ENCODE results near the gene OR51I2.

The OR51I2 gene, protein sequence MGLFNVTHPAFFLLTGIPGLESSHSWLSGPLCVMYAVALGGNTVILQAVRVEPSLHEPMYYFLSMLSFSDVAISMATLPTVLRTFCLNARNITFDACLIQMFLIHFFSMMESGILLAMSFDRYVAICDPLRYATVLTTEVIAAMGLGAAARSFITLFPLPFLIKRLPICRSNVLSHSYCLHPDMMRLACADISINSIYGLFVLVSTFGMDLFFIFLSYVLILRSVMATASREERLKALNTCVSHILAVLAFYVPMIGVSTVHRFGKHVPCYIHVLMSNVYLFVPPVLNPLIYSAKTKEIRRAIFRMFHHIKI

DNA sequence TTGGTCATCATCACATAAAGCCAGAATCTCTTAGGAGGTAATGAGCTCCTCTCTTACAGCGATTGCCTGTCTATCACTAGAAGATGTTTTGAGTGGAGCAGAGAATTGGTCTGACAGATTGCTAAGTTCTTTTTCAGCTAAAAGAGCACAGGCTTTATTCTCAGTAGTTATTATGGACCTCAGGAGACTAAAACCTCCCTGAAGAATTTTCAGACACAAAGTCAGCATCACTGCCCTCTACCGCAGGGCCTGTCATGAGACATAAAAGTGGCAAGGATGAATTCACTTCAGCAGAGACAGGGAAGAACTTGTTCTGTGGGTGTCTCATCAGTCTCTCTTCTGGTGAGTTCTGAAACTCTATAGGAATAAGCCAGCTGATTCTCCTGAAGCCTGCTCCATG is at the start of gene OR51I2:
Gene OR51I2, plus strand, starts transcription at position 301 of the 400 bp plus-strand sequence. CDS start 4,166 bp downstream, outside the sequence.
- DNase-seq = no peak

DNA sequence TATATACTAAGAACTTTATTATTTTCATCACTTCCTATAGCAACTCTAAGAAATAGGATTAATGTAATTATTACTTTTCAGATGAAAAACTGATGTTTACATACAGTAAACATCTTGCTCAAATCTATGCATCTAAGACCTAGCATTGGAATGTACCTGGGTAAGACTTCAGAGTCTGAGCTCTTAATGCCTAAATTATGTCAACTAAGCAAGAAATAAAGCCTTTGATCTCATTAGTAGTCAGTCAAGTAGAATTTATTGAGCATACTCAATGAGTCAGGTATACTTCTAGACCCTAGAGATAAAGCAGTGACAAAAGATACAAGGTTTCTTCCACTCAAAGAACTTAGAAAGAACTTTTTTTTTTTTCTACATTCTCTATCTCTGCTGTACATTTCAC is 44.0 kb upstream of the OR51I2 start:
- DNase-seq = no peak

DNA sequence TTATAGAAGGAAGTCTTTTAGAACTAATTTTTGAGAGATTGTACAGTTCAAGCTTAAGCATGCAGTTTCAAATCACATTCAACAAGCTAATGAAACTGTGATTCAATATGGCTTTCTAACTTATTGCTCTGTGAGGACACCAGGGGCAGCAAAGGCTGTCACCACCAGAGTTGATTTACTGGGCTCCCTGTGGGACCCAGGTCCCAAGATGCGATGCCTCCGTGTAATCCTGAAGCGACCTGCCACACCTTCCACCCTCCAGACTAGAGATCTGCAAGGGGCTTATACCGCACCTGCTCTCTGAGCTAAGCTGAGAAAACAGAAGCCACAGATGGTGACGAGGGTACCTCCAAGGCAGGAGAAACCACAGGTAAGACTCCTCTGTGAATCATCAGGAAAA is 28.1 kb upstream of the OR51I2 start:
- DNase-seq = no peak

DNA sequence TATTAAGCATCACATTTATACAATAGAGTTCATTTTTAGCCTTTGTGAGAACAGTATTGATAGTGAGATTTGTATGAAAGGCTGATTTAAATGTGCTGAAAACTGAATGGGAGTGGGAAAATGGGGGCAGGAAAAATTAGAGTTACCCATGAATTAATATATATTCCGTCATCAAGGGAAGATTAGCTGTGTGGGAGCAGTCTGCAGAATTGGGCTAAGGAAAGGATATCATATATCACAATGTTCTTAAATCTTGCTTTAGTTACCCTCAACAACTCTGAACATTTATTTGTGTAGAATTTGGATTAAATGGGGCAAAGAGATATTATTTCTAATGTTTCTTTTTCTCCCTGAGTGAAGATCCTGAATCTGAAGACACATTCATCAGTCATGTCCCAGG is 27.3 kb upstream of the OR51I2 start, which contains the start of gene OR51Q1:
Gene OR51Q1, plus strand, starts transcription at position 301 of the 400 bp plus-strand sequence. Its CDS starts 90 bp downstream, at position 391.
- DNase-seq = no peak

DNA sequence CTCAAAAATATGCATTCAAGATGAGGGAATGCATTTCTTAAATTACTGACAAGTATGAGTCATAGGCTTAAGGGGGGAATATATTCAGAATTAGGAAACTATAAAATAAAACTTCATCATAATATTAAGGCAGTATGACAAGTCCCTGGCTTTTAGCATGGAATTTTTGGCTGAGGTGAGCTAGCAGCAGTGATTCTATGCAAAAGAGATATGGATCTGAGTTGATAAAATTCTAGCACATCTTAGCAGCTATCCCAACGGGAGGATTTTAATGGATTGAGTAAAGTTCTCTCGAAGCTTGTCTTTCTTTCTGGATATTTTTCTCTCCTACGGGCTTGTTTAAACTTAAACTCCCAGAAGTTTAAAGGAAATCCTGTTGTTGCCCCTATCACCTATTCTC is 26.0 kb upstream of the OR51I2 start:
- no peak for DNase-seq

DNA sequence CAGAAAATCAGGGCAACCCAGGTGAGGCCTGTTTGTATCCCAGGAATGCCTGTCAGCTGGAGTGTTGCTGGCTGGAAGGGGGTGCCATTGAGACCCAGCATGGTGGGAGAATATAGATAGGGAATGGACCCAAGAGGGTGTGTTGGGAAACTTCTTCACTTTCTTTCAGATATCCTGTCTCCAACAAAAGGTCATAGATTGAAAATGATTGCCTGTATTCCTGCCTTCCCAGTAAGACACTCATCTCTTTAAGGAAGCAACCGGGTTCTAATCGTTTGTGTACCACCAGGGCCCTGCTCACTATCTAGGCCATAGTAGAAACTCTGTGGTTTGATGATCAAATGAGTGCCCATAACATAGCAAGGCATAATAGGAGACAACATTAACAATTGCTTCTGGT is 7.7 kb upstream of the OR51I2 start, which contains the start of gene OR51I1:
Gene OR51I1, minus strand, starts transcription at position 101 of the 400 bp plus-strand sequence. Its CDS starts 0 bp downstream, at position 101.
- no peak for DNase-seq

DNA sequence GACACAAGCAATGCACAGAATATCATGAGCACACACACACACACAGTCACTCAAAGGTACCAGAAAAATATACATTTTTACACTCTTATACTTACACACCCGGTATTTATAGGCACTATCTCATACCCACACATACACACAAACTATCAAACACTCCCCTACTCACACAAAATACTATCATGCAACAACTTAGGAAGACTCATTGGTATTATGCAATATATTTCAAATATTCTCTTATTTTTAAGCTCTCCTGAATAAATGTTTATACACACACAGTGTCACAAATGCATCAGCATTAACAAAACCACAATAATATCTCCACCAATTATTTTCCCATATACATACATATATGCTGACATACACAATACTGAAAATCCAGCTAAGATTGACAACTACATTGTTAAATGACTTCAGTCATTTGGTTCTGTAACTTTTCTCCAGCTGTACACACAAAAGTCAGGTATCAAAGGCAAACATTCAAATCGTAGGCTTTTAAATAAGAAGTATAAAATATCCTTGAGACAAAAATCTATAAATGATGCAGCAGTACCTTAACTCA is 5.2 kb upstream of the OR51I2 start:
- DNase-seq = no peak

DNA sequence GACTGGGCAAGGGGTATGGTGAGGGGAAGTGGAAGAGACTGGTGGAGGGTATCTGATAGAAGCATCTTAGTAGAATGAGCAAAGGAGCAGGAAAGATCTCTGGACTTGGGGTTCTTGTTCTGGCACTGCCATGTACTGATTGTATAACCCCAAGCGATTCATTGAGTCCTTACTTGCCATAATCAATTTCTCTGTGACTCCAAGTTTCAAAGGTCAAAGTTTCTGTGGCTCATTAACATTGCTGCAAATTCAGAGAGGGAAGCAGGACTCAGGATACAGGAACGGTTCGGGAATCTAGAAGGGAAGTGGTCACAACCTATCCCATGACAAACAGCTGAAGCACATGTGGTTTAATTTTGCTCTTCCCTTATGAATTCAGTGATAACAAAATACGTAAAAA is 309 bp downstream of the OR51I2 start:
- no peak for DNase-seq

DNA sequence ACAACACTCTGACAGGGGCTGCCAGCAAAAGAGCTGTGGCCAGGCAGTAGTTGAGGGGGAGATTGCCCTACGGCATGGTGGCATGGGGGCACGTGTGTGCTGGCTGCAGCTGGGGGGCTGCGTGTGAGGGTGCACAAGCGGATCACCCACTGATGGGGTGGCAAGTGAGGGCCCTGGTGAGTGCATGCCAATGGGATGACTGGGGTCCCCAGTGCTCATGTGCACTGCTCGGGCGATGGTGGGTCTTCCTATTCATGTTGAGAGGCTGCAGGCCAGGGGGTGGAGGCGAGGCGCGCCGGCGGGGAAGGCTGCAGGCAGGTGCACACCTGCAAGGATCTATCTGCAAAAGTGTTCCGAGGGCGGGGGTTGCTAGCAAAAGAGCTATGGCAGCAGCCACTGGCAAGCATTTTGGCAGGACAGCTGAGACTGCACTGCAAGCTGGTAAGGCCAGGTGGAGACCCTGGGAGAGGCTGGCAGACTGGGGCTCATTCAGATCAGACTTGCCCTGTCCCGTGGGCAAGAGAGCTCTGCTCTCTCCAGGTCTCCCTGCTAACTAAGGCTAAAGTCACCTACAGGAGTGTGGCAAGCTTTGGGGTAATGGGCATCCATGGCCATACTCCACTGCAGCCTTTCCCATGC is 12.0 kb downstream of the OR51I2 start:
- DNase-seq = no peak

DNA sequence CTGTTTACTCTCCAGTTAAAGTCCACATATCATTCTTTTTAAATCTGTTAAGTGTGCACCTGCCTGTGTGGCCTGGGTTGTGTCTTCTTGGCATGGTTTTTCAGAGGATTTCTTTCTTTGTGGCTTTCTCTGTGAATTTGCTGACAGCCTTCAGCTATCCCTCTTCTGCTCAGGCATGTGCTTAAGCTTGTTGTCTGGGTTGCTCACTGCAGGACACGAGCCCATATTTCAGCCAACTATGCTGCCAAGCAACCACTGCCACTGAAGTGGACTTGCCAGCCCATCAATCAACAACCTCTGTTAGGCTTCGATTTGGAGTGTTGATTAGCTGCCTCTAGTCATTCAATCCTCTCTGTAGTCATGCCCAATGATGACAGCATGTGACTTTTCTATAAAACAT is 18.4 kb downstream of the OR51I2 start:
- DNase-seq = no peak

DNA sequence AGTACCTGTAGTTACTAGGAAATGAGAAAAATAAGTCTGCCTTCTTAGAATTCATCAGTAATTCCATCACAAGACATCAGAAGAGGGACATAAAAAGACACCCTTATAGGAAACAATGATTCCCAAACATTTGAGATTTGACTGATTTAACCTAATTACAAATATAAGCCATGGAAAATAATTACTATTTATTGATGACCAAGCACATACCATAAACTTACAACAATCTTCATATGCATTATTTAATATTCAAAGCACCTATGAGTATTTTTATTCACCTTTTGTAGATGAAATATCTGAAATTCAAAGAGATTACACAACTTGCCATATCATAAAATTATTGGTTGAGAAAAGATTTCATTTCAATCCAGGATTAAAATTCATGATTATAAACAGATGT is 24.8 kb downstream of the OR51I2 start:
- no peak for DNase-seq

DNA sequence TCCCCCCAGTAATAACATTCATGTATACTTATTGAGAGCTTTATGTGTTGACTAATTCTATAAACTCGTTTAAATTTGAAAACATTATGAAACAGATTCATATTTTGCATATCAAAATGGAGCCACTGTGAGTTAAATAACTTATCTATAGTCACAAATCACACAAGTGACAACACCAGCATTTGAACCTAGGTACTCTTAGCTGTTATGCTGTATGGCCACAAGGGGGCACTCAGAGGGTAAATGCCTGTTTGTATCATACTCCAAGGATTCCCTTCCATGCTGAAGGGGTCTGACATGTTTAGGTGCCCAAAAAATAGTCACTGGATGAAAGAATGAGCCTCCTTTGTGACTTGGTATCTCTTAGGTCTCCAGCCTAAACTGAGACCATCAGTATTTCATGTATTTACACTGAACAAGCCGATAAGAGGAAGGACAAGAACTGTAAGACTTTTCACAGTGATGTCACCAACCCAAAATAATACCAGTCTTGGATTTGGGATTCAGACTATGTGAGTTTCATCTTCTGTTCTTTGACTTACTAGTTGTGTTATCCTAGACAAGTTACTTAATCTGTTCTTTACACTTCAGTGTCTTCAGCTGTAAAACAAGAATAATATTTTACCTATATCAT is 27.2 kb downstream of the OR51I2 start:
- DNase-seq = peak; percentile 47

DNA sequence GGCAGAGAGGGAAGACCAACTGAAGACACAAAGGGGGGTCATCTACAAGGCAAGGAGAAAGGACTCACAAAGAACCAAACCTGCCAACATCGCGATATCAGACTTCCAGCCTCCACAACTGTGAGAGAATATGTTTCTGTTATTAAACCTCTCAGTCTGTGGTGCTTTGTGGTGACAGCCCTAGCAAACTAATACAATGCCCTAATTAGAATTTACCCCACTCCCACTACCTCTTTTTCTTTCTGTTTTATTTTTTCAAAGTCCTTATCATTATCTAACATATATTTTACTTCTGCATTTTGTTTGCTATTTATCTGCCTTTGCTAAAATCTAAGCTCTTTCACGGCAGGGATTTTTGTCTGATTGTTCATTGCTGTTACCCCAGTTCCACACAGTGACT is 36.9 kb downstream of the OR51I2 start:
- DNase-seq = no peak

DNA sequence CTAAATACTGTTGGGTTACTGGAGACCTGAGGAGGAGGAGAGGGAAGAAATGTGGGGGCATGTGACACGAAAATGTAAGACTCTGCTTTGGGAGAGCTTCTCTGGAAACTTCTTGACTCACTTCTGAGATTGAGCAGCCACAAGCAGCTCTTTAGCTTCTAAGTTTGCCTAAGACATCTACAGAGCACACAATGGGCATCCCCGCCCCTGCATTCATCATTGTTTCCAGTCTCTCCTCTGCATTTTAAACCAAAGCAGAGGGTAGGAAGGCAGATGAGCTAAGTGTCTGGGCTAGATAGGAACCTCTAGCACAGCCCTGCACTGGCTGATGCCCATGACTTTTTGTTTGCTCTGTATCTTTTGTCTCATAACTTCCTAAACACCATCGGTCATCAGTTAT is 37.3 kb downstream of the OR51I2 start:
- no peak for DNase-seq

DNA sequence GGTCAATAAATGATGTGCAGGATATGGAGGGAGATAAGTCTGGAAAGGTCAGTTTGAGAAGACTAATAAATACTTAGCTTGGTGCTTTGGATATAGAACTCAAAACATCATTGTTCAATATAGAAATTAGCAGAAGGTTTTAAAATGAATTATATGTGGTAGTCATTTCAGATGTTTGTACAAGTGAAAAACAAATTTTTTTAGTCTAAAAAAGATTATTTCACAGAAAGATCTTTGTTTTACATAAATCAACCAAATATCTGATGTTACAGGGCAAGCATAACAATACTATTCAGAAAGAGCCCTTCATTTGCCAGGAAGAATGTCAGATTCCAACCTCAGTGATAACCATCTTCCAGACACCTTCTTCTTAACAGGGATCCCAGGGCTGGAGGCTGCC is 39.3 kb downstream of the OR51I2 start, which contains the start of gene OR52D1:
Gene OR52D1, plus strand, starts transcription at position 301 of the 400 bp plus-strand sequence. Its CDS starts 22 bp downstream, at position 323.
- no peak for DNase-seq

DNA sequence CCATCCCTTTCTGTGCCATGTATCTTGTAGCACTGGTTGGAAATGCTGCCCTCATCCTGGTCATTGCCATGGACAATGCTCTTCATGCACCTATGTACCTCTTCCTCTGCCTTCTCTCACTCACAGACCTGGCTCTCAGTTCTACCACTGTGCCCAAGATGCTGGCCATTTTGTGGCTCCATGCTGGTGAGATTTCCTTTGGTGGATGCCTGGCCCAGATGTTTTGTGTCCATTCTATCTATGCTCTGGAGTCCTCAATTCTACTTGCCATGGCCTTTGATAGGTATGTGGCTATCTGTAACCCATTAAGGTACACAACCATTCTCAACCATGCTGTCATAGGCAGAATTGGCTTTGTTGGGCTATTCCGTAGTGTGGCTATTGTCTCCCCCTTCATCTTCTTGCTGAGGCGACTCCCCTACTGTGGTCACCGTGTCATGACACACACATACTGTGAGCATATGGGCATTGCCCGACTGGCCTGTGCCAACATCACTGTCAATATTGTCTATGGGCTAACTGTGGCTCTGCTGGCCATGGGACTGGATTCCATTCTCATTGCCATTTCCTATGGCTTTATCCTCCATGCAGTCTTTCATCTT is 39.8 kb downstream of the OR51I2 start:
- no peak for DNase-seq

DNA sequence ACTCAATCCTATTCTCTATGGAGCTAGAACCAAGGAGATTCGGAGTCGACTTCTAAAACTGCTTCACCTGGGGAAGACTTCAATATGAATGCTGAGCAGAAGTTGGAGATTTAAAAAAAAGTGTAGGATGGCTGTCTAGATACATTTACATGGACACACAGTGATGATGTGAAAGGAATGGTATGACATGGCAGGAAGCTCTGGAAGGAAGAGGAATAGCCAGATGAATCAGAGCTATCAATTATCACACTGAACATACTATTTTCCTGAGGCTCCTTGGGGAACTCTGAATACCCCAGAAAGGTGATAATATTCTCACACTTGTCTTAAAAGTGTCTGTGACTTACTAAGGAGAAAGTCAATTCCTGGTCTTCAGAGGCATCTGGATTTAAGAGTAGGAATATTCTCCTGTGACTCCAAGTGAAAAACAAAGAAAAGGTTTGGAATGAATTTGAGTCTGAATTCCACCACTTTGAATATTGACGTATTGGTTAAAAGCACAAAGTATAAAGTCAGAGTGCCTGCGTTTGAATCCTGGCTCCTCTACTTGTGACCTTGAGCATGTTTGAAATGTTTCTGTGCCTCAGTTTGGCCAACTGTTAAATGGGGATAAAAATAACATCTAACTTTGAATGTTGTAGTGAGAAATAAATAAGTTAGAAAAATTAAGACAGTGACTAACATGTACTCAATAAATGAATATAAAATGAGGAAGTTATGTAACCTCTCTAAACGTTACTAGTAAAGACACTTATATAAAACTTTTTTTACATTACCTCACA is 40.6 kb downstream of the OR51I2 start:
- DNase-seq = no peak

DNA sequence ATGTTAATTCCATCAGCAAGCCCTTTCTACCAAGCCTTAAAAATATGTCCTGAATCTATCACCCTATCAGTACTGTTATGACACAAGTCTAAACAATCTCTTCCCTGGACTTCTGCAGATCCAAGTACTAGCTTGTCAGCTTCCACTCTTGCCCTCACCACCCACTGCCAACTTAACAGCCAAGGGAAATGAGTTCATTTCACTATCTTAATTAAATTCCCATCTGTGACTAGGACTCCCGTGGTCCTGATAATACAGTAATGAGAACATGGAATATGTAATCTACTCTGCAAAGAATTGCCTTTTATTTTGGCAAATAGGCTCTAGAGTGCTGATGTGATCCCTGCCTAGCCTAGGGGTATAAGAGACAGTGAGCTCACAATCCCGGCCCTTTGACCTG is 50.5 kb downstream of the OR51I2 start:
- DNase-seq = no peak

DNA sequence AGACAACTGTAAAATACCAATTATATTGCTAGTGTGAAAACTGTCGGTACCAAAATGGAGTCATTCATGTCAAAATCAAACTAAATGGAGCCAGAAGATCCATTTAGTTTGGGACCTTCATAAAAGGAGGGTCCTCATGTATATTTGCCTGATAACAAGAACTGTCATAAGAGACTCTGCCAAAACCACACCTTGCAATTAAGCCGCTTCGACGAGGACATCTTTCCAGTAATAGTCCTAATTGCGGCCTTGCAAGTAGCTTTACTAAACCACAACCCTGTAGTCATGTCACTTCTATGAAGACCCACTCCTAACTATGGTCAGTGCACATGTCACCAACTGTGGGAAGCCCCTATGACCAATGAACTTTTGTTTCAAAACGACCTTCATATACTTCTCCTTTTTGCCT is 51.3 kb downstream of the OR51I2 start:
- DNase-seq = no peak

DNA sequence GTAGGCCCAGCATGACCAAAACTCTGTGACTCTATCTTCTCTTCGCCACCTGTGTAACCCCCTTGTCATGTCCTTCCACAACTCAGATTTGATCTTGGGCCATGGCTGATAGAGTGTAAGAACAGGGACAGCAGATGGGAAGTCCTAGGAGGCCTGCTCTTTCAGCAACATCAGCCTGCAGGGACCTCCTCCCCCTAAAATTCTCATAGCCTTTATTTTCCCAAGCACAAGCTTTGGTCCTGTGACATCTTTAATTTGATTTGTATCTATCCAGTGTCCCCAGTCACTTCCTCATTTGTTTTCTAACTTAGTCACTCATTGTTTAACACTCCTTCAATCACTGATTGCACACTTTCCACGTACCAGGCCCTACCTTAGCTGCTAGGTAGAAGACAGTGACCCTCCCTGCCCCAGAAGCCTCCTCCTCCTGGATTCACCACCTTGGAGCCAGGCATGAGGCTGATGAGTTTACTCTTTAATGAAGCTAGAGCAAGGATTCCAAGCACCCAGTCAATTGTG is 55.3 kb downstream of the OR51I2 start:
- DNase-seq = no peak

DNA sequence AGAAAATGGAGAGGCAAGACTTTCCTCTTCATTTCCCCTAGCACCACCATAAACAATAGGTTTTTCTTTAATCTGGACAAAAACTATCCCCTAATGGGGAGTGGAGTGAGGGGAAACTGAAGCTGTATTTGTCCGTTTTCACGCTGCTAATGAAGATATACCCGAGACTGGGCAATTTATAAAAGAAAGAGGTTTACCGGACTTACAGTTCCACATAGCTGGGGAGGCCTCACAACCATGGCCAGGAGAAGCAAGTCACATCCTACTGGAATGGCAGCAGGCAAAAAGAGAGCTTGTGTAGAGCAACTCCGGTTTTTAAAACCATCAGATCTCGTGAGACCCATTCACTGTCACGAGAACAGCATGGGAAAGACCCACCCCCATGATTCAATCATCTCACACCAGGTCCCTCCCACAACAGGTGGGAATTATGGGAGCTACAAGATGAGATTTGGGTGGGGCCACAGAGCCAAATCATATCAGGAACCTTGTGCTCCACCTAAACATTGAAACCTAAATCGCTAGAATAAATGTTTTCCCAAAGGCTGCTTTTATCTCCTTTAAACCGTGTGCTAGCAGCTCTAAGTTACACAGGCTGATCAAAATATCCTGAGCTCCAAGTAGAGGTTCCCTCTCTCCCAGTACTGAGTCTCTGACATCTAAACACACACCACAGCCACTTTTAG is 56.4 kb downstream of the OR51I2 start:
- no peak for DNase-seq

Data from CD4-positive, alpha-beta T cell treated with Interleukin-21 for 1 hour (primary cell).